ENCODE data around the gene C13orf46. TPM values are rescaled to one million over a fixed set of nuclear protein-coding genes. Genes with fewer than 3 reads are reported as not detected.

Gene C13orf46
- polyA plus RNA-seq, 2 donors: 0.04 to 0.26 TPM

- peaks cover 0 to 14% of the 10 kb centered on the region in 2 donors for H3K9me3 ChIP-seq (ENCODE audit: control insufficient read depth in 2 of 2, insufficient read depth in 1 of 2, low read depth in 1 of 2, low read length in 1 of 2)
- no peaks in the 10 kb centered on the region for H3K27me3 ChIP-seq (ENCODE audit: control insufficient read depth in 1 of 2, insufficient read depth in 2 of 2, low read length in 2 of 2)
- 89 to 93% methylated on average over 14 of the region's 14 CpGs for WGBS, 2 donors
- no peak overlapping the region for H3K4me3 ChIP-seq (ENCODE audit: low read depth in 1 of 2, low read length in 2 of 2)
- no peaks in the 10 kb centered on the region for H3K36me3 ChIP-seq (ENCODE audit: control insufficient read depth in 2 of 2, insufficient read depth in 2 of 2, low read length in 1 of 2)
- H3K4me1 ChIP-seq (ENCODE audit: control insufficient read depth in 2 of 2, insufficient read depth in 2 of 2, low read length in 1 of 2): no peaks in the 10 kb centered on the region
- H3K27ac ChIP-seq (ENCODE audit: low read depth in 2 of 2, low read length in 1 of 2): no peak overlapping the region
Observed at GRCh38 chr13:113956571-113956970, 17.3 kb downstream of the C13orf46 start.

DNA sequence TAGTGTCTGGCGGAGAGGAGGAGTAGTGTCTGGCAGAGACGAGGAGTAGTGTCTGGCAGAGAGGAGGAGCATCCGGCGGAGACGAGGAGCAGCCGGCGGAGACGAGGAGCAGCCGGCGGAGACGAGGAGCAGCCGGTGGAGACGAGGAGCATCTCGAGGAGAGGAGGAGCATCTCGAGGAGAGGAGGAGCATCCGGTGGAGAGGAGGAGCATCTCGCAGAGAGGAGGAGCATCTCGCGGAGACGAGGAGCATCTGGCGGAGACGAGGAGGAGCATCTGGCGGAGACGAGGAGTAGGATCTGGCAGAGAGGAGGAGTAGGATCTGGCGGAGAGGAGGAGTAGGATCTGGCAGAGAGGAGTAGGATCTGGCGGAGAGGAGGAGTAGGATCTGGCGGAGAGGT, 18.2 kb downstream of the C13orf46 start:
- 93 to 97% methylated on average over 27 of the region's 27 CpGs for WGBS, 2 donors
- H3K4me1 ChIP-seq (ENCODE audit: control insufficient read depth in 2 of 2, insufficient read depth in 2 of 2, low read length in 1 of 2): no peaks in the 10 kb centered on the region
- no peak overlapping the region for H3K4me3 ChIP-seq (ENCODE audit: low read depth in 1 of 2, low read length in 2 of 2)
- no peaks in the 10 kb centered on the region for H3K27me3 ChIP-seq (ENCODE audit: control insufficient read depth in 1 of 2, insufficient read depth in 2 of 2, low read length in 2 of 2)
- peaks cover 0 to 15% of the 10 kb centered on the region in 2 donors for H3K9me3 ChIP-seq (ENCODE audit: control insufficient read depth in 2 of 2, insufficient read depth in 1 of 2, low read depth in 1 of 2, low read length in 1 of 2)
- no peak overlapping the region for H3K27ac ChIP-seq (ENCODE audit: low read depth in 2 of 2, low read length in 1 of 2)
- no peaks in the 10 kb centered on the region for H3K36me3 ChIP-seq (ENCODE audit: control insufficient read depth in 2 of 2, insufficient read depth in 2 of 2, low read length in 1 of 2)

DNA sequence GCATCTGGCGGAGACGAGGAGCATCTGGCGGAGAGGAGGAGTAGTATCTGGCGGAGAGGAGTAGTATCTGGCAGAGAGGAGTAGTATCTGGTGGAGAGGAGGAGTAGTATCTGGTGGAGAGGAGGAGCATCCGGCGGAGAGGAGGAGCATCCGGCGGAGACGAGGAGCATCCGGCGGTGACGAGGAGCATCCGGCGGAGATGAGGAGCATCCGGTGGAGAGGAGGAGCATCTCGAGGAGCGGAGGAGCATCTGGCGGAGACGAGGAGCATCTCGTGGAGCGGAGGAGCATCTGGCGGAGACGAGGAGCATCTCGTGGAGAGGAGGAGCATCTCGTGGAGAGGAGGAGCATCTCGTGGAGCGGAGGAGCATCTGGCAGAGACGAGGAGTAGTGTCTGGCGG, 18.6 kb downstream of the C13orf46 start:
- Histone ChIP-seq H3K4me3 (ENCODE audit: low read depth in 1 of 2, low read length in 2 of 2) (no peak overlapping the region), H3K36me3 (ENCODE audit: control insufficient read depth in 2 of 2, insufficient read depth in 2 of 2, low read length in 1 of 2) (no peaks in the 10 kb centered on the region), H3K27me3 (ENCODE audit: control insufficient read depth in 1 of 2, insufficient read depth in 2 of 2, low read length in 2 of 2) (no peaks in the 10 kb centered on the region), H3K4me1 (ENCODE audit: control insufficient read depth in 2 of 2, insufficient read depth in 2 of 2, low read length in 1 of 2) (no peaks in the 10 kb centered on the region), H3K9me3 (ENCODE audit: control insufficient read depth in 2 of 2, insufficient read depth in 1 of 2, low read depth in 1 of 2, low read length in 1 of 2) (peaks cover 0 to 11% of the 10 kb centered on the region in 2 donors), H3K27ac (ENCODE audit: low read depth in 2 of 2, low read length in 1 of 2) (no peak overlapping the region)
- 96 to 97% methylated on average over 29 of the region's 29 CpGs for WGBS, 2 donors

DNA sequence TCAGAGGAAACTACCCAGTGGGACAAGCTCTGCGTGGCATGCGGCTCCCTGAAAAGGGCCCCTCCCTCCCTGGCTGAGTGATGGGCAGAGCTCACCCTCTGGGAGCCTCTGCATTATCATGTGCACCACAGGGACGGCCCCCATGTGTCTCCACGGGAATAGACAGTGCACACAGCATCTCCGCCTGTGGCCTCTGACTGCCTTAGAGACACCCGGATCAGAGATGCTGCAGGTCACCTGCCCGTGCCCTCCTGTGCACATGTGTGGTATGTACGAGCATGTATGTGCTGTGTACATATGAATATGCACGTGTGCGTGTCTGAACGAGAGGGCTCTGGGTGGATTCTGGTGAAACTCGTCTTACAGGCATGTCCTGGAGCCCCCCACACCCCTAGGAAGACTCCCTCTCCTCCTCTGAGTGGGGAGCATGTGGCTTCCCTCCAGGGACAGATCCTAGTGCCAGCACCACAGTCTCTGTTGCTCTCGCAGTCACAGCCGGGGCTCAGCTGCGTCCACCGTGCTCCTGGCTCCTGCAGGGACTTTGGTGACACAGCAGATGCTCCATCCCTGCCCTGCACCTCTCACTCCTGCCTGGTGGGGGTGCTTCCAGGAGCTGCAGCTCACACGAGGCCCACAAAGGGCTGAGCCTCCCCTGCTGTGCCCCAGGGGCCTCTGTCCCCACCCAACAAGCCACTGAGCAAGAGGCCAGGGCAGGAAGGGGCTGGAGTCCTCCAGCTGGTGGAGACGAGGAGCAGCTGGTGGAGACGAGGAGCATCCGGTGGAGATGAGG, 19.6 kb downstream of the C13orf46 start:
- Histone ChIP-seq H3K36me3 (ENCODE audit: control insufficient read depth in 2 of 2, insufficient read depth in 2 of 2, low read length in 1 of 2) (no peaks in the 10 kb centered on the region), H3K27ac (ENCODE audit: low read depth in 2 of 2, low read length in 1 of 2) (no peak overlapping the region), H3K27me3 (ENCODE audit: control insufficient read depth in 1 of 2, insufficient read depth in 2 of 2, low read length in 2 of 2) (no peaks in the 10 kb centered on the region), H3K4me3 (ENCODE audit: low read depth in 1 of 2, low read length in 2 of 2) (no peak overlapping the region), H3K4me1 (ENCODE audit: control insufficient read depth in 2 of 2, insufficient read depth in 2 of 2, low read length in 1 of 2) (no peaks in the 10 kb centered on the region), H3K9me3 (ENCODE audit: control insufficient read depth in 2 of 2, insufficient read depth in 1 of 2, low read depth in 1 of 2, low read length in 1 of 2) (peaks cover 0 to 11% of the 10 kb centered on the region in 2 donors)
- WGBS, 2 donors: 78 to 81% methylated on average over 20 of the region's 20 CpGs

DNA sequence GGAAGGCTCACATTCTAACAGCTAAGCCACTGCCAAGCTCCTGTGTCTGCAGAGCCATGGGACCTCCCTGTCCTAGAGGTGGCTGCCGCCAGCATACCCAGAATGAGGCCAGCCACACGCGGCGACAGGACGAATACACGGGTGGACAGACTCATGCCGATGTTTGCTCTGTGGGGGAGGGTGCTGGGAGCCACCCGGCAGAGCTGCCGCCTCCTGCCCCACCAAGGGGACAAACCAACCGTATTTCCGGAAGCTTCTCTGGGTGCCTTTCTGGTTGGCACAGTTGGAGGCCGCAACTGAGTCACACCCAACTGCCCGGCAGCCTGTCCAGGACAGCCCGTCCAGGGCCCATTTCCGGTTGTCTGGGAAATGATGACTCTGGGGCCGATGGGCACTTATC, 20.3 kb downstream of the C13orf46 start:
- Histone ChIP-seq H3K4me1 (ENCODE audit: control insufficient read depth in 2 of 2, insufficient read depth in 2 of 2, low read length in 1 of 2) (no peaks in the 10 kb centered on the region), H3K36me3 (ENCODE audit: control insufficient read depth in 2 of 2, insufficient read depth in 2 of 2, low read length in 1 of 2) (no peaks in the 10 kb centered on the region), H3K4me3 (ENCODE audit: low read depth in 1 of 2, low read length in 2 of 2) (no peak overlapping the region), H3K9me3 (ENCODE audit: control insufficient read depth in 2 of 2, insufficient read depth in 1 of 2, low read depth in 1 of 2, low read length in 1 of 2) (peaks cover 0 to 11% of the 10 kb centered on the region in 2 donors), H3K27me3 (ENCODE audit: control insufficient read depth in 1 of 2, insufficient read depth in 2 of 2, low read length in 2 of 2) (no peaks in the 10 kb centered on the region), H3K27ac (ENCODE audit: low read depth in 2 of 2, low read length in 1 of 2) (no peak overlapping the region)
- 90 to 91% methylated on average over 16 of the region's 16 CpGs for WGBS, 2 donors

- 83 to 84% methylated on average over 18 of the region's 18 CpGs for WGBS, 2 donors
- Histone ChIP-seq H3K4me1 (ENCODE audit: control insufficient read depth in 2 of 2, insufficient read depth in 2 of 2, low read length in 1 of 2) (no peaks in the 10 kb centered on the region), H3K36me3 (ENCODE audit: control insufficient read depth in 2 of 2, insufficient read depth in 2 of 2, low read length in 1 of 2) (no peaks in the 10 kb centered on the region), H3K4me3 (ENCODE audit: low read depth in 1 of 2, low read length in 2 of 2) (no peak overlapping the region), H3K27ac (ENCODE audit: low read depth in 2 of 2, low read length in 1 of 2) (no peak overlapping the region), H3K27me3 (ENCODE audit: control insufficient read depth in 1 of 2, insufficient read depth in 2 of 2, low read length in 2 of 2) (no peaks in the 10 kb centered on the region), H3K9me3 (ENCODE audit: control insufficient read depth in 2 of 2, insufficient read depth in 1 of 2, low read depth in 1 of 2, low read length in 1 of 2) (peaks cover 0 to 11% of the 10 kb centered on the region in 2 donors)
Observed at GRCh38 chr13:113952983-113953520, 20.8 kb downstream of the C13orf46 start.

GRCh38 chr13:113952151-113952982, 21.5 kb downstream of the C13orf46 start:
- H3K36me3 ChIP-seq (ENCODE audit: control insufficient read depth in 2 of 2, insufficient read depth in 2 of 2, low read length in 1 of 2): no peaks in the 10 kb centered on the region
- no peak overlapping the region for H3K4me3 ChIP-seq (ENCODE audit: low read depth in 1 of 2, low read length in 2 of 2)
- 87 to 89% methylated on average over 36 to 42 of the region's 42 CpGs for WGBS, 2 donors
- no peak overlapping the region for H3K27ac ChIP-seq (ENCODE audit: low read depth in 2 of 2, low read length in 1 of 2)
- no peaks in the 10 kb centered on the region for H3K4me1 ChIP-seq (ENCODE audit: control insufficient read depth in 2 of 2, insufficient read depth in 2 of 2, low read length in 1 of 2)
- no peaks in the 10 kb centered on the region for H3K27me3 ChIP-seq (ENCODE audit: control insufficient read depth in 1 of 2, insufficient read depth in 2 of 2, low read length in 2 of 2)
- peaks cover 0 to 11% of the 10 kb centered on the region in 2 donors for H3K9me3 ChIP-seq (ENCODE audit: control insufficient read depth in 2 of 2, insufficient read depth in 1 of 2, low read depth in 1 of 2, low read length in 1 of 2)

- Histone ChIP-seq H3K4me3 (ENCODE audit: low read depth in 1 of 2, low read length in 2 of 2) (no peak overlapping the region), H3K4me1 (ENCODE audit: control insufficient read depth in 2 of 2, insufficient read depth in 2 of 2, low read length in 1 of 2) (peaks cover 0 to 2% of the 10 kb centered on the region in 2 donors), H3K36me3 (ENCODE audit: control insufficient read depth in 2 of 2, insufficient read depth in 2 of 2, low read length in 1 of 2) (no peaks in the 10 kb centered on the region), H3K9me3 (ENCODE audit: control insufficient read depth in 2 of 2, insufficient read depth in 1 of 2, low read depth in 1 of 2, low read length in 1 of 2) (peaks cover 0 to 11% of the 10 kb centered on the region in 2 donors), H3K27ac (ENCODE audit: low read depth in 2 of 2, low read length in 1 of 2) (no peak overlapping the region), H3K27me3 (ENCODE audit: control insufficient read depth in 1 of 2, insufficient read depth in 2 of 2, low read length in 2 of 2) (no peaks in the 10 kb centered on the region)
- WGBS, 2 donors: 36 to 39% methylated on average over 42 of the region's 42 CpGs
Observed at GRCh38 chr13:113951246-113951999, 22.5 kb downstream of the C13orf46 start.

Measured in esophagus (tissue), 2 donors.